Hepatocyte (in vitro differentiated cells): ENCODE measurements around the gene RGS1.

ENCODE experiments used
- CTCF ChIP-seq: fragments of 200-600 bp; sonication (generic); IDR thresholded peaks from 2 replicates; pipeline ENCODE4 v1.5.1; 2016; ENCODE audit warnings: antibody characterized with exemption, mild to moderate bottlenecking; ENCODE audit not compliant: poor library complexity
- EZH2 ChIP-seq: fragments of 200-600 bp; sonication (generic); IDR thresholded peaks from 2 replicates; pipeline ENCODE4 v1.6.1; 2016; ENCODE audit warnings: antibody characterized with exemption, mild to moderate bottlenecking, borderline replicate concordance

- TF ChIP-seq CTCF (no peak), EZH2 (no peak)
Measured at GRCh38 chr1:192608671-192609070, 33.1 kb downstream of the RGS1 start.
